K562 (cell line): ENCODE results near the gene PSMB8. TPM values are rescaled to one million over a fixed set of nuclear protein-coding genes. Genes with fewer than 3 reads are reported as not detected.

Source experiments
- ATAC-seq: fragments of 200-7000 bp; cut with Tn5 transposase; 3 replicates; pipeline ENCODE4 v1.9.1; 2020; ENCODE audit warnings: moderate library complexity
- BruUV-seq: library from RNA; stranded (reverse); fragments of 400-500 nt; replicated peaks from 2 replicates; lab custom pipeline; 2021; lab: Mats Ljungman, UMichigan
- CTCF ChIA-PET: fragments of 300-600 bp; formaldehyde crosslinking; extraction: SDS; loops from one replicate; lab custom pipeline; 2021; ENCODE audit warnings: low intra/inter-chr PET ratio; lab: Yijun Ruan, JAX
- POLR2A ChIA-PET: fragments of 300-600, 350-650 bp; sonication (Branson Sonifier 250); formaldehyde crosslinking; extraction: SDS; loops from one replicate; lab custom pipeline; 2021; ENCODE audit warnings: antibody characterized with exemption, inconsistent platforms; lab: Yijun Ruan, JAX
- DNase-seq, 4 experiments: peaks; one replicate each; pipeline versions ENCODE4 v3.0.0 to v3.0.0-alpha.2; 2011 to 2018; ENCODE audit warnings: low spot score in 3 of 4, mixed read lengths in 3 of 4; ENCODE audit errors: extremely low read depth in 1 of 4
- FAIRE-seq: peaks from 2 replicates; lab custom pipeline; 2011; peaks lifted over from hg19 to GRCh38; lab: Jason Lieb, UNC
- H2AFZ ChIP-seq: 2 replicates; pipeline ENCODE4 v1.6.0; 2011; ENCODE audit warnings: low read depth, low read length, control low read depth, inconsistent platforms
- H3K27ac ChIP-seq: fragments of 200-600 bp; 3 replicates; pipeline ENCODE4 v1.8.0; 2011; ENCODE audit warnings: low read depth, mild to moderate bottlenecking, control low read depth, inconsistent platforms, low read length, moderate library complexity, mixed read lengths; ENCODE audit errors: extremely low read depth
- H3K27me3 ChIP-seq, 2 experiments: fragments of 300-600 bp in 1 of 2; 2 replicates in 1 of 2; 3 replicates in 1 of 2; pipeline versions ENCODE4 v1.6.0 to v1.8.0; 2011; ENCODE audit warnings: inconsistent platforms in 2 of 2, low read length in 2 of 2, mild to moderate bottlenecking in 1 of 2, mixed read lengths in 1 of 2, moderate library complexity in 1 of 2; ENCODE audit not compliant: control insufficient read depth in 2 of 2, insufficient read depth in 2 of 2
- H3K36me3 ChIP-seq: fragments of 300-600 bp; 3 replicates; pipeline ENCODE4 v1.8.0; 2011; ENCODE audit warnings: mild to moderate bottlenecking, low read length, inconsistent platforms; ENCODE audit not compliant: control insufficient read depth, insufficient read depth
- H3K4me1 ChIP-seq, 2 experiments: fragments of 200-600 bp in 1 of 2; replicated peaks in 1 of 2; 2 replicates in 1 of 2; 3 replicates in 1 of 2; pipeline versions ENCODE4 v1.5.1 to v1.8.0; 2011; ENCODE audit warnings: inconsistent platforms in 2 of 2, low read length in 2 of 2, mild to moderate bottlenecking in 1 of 2, mixed read lengths in 1 of 2, moderate library complexity in 1 of 2; ENCODE audit not compliant: control insufficient read depth in 2 of 2, insufficient read depth in 2 of 2
- H3K4me2 ChIP-seq: 2 replicates; pipeline ENCODE4 v1.6.1; 2011; ENCODE audit warnings: low read length, control low read depth, inconsistent platforms, mixed read lengths; ENCODE audit not compliant: insufficient read depth
- H3K4me3 ChIP-seq: fragments of 200-600 bp; sonication (generic), shearing (Covaris generic); 2 replicates; pipeline ENCODE4 v1.5.1; 2016; ENCODE audit warnings: control low read depth, inconsistent platforms
- H3K79me2 ChIP-seq: fragments of 200-600 bp; 3 replicates; pipeline ENCODE4 v1.8.0; 2011; ENCODE audit warnings: low read length, inconsistent platforms; ENCODE audit not compliant: control insufficient read depth, insufficient read depth
- H3K9ac ChIP-seq, 2 experiments: 2 replicates each; pipeline versions ENCODE4 v1.6.0 to v1.6.1; 2011; ENCODE audit warnings: low read depth in 2 of 2, low read length in 2 of 2, control low read depth in 1 of 2, inconsistent platforms in 1 of 2, mild to moderate bottlenecking in 1 of 2, mixed read lengths in 1 of 2; ENCODE audit not compliant: insufficient read depth in 1 of 2
- H3K9me1 ChIP-seq: one replicate; pipeline ENCODE4 v1.6.0; 2011; ENCODE audit warnings: inconsistent platforms, mild to moderate bottlenecking, low read length, moderate library complexity; ENCODE audit not compliant: control insufficient read depth, insufficient read depth
- H3K9me3 ChIP-seq: replicated peaks from 2 replicates; pipeline ENCODE4 v1.5.1; 2011; ENCODE audit warnings: low read depth, low read length, inconsistent platforms; ENCODE audit not compliant: control insufficient read depth, insufficient read depth
- H4K20me1 ChIP-seq: replicated peaks from 2 replicates; pipeline ENCODE4 v1.6.1; 2011; ENCODE audit warnings: low read length, inconsistent platforms, mixed read lengths; ENCODE audit not compliant: control insufficient read depth, insufficient read depth
- BACH1 ChIP-seq: fragments of 200-800 bp; sonication (Bioruptor generic); IDR thresholded peaks from 2 replicates; pipeline ENCODE4 v1.6.1; 2016; ENCODE audit warnings: missing genetic modification characterization, missing compliant biosample characterization
- C11orf30 ChIP-seq: fragments of 450-650 bp; IDR thresholded peaks from 2 replicates; pipeline ENCODE4 v1.6.1; 2016; ENCODE audit warnings: low read depth, mild to moderate bottlenecking
- CAMTA2 ChIP-seq: fragments of 250-450 bp; sonication (Bioruptor Pico); conservative IDR thresholded peaks from 2 replicates; pipeline ENCODE4 v1.5.1; 2022
- GABPB2 ChIP-seq: fragments of 250-450 bp; sonication (Bioruptor Pico); conservative IDR thresholded peaks from 2 replicates; pipeline ENCODE4 v1.5.1; 2021; ENCODE audit warnings: mild to moderate bottlenecking
- MAFF ChIP-seq: IDR thresholded peaks from 2 replicates; pipeline ENCODE4 v1.6.1; 2012; ENCODE audit warnings: low read length, improper control_type of control experiment
- MAFG ChIP-seq: fragments of 450-650 bp; conservative IDR thresholded peaks from 2 replicates; pipeline ENCODE4 v1.6.1; 2016; ENCODE audit warnings: missing genetic modification characterization, missing compliant biosample characterization
- NFE2L1 ChIP-seq: fragments of 450-650 bp; IDR thresholded peaks from 2 replicates; pipeline ENCODE4 v1.6.1; 2016; ENCODE audit warnings: missing genetic modification characterization, low read depth, mild to moderate bottlenecking, missing compliant biosample characterization, moderate library complexity, borderline replicate concordance
- PHB ChIP-seq: fragments of 250-450 bp; sonication (Bioruptor Pico); IDR thresholded peaks from 2 replicates; pipeline ENCODE4 v1.5.0; 2021
- RAD51 ChIP-seq: fragments of 450-650 bp; IDR thresholded peaks from 2 replicates; pipeline ENCODE4 v1.7.1; 2016; ENCODE audit warnings: low read depth, mild to moderate bottlenecking, borderline replicate concordance
- SRSF7 ChIP-seq: fragments of 200-400 bp; formaldehyde crosslinking; optimal IDR thresholded peaks from 2 replicates; pipeline ENCODE3; 2017; ENCODE audit warnings: mild to moderate bottlenecking, low read depth, low read length
- STAT5A ChIP-seq: IDR thresholded peaks from 2 replicates; pipeline ENCODE4 v1.6.1; 2012; ENCODE audit warnings: low read length, inconsistent platforms, borderline replicate concordance
- ZFP30 ChIP-seq: fragments of 250-450 bp; sonication (Bioruptor Pico); IDR thresholded peaks from 2 replicates; pipeline ENCODE4 v1.8.0; 2022; ENCODE audit warnings: moderate library complexity, mild to moderate bottlenecking, inconsistent platforms, borderline replicate concordance
- ZKSCAN1 ChIP-seq: fragments of 150-350 bp; IDR thresholded peaks from 2 replicates; pipeline ENCODE4 v1.6.1; 2016; ENCODE audit warnings: low read depth, low read length
- ZNF124 ChIP-seq: sonication (generic); formaldehyde crosslinking; IDR thresholded peaks from 2 replicates; pipeline ENCODE4 v1.8.1; 2022; ENCODE audit warnings: missing genetic modification reagents
- WGBS: fragments of 100-300 bp; shearing (Covaris generic); methylation state at CpG from one replicate; pipeline ENCODE4 v1.1.6; 2016; ENCODE audit warnings: low coverage, mixed read lengths; ENCODE audit not compliant: insufficient coverage; ENCODE audit errors: missing lambda C conversion rate; 5-methylcytosine and 5-hydroxymethylcytosine counted together
- in situ Hi-C: fragments of 300-500 bp; cut with MboI; formaldehyde crosslinking; loops from 4 replicates; pipeline ENCODE4 v1.15.0; 2018; ENCODE audit warnings: inconsistent platforms, mixed read lengths
- intact Hi-C: fragments of 100-400 bp; cut with micrococcal nuclease; formaldehyde crosslinking; loops from 2 replicates; pipeline ENCODE4 v1.14.2; 2022
- polyA plus RNA-seq, 8 experiments: library from polyadenylated mRNA; depleted of rRNA in 4 of 8; stranded (reverse) in 5 of 8; unstranded in 3 of 8; fragments of >200 nt; fragmentation: Nextera tagmentation in 2 of 8; fragmentation: Illumina TruSeq in 1 of 8; extraction: Ambion mirVana in 2 of 8; extraction: Trizol in 1 of 8; gene quantifications; 2 replicates each; pipeline versions ENCODE4 v1.2.1 to v1.2.3, GENCODE V29; 2011 to 2014; ENCODE audit warnings: inconsistent platforms in 1 of 8, missing spikeins in 1 of 8
- total RNA-seq, 7 experiments: library from RNA; depleted of rRNA in 6 of 7; stranded (reverse); fragments of >200 nt in 6 of 7; fragmentation: Illumina TruSeq in 2 of 7; extraction: Trizol in 2 of 7; gene quantifications; 2 replicates each; pipeline versions ENCODE4 v1.2.1 to v1.2.3, GENCODE V29; 2011 to 2021; ENCODE audit warnings: low replicate concordance in 1 of 7
- TF ChIP-seq, protein P1 (sequence below), 3 experiments: fragments of 200-800 bp in 1 of 3; sonication (Bioruptor generic) in 1 of 3; sonication (generic) in 1 of 3; formaldehyde crosslinking in 1 of 3; IDR thresholded peaks; 2 replicates each; pipeline versions ENCODE4 v1.6.1 to v1.8.0; 2016 to 2022; ENCODE audit warnings: mild to moderate bottlenecking in 2 of 3, missing compliant biosample characterization in 2 of 3, missing genetic modification characterization in 2 of 3, missing genetic modification reagents in 1 of 3

PSMB8 gene
- total and polyA plus RNA-seq, 9 of the 15 experiments (the other 6 are each of a cell fraction or from before 2014, with no cell fraction given) = 0.71 to 4.0 (median 2.4) TPM

DNA sequence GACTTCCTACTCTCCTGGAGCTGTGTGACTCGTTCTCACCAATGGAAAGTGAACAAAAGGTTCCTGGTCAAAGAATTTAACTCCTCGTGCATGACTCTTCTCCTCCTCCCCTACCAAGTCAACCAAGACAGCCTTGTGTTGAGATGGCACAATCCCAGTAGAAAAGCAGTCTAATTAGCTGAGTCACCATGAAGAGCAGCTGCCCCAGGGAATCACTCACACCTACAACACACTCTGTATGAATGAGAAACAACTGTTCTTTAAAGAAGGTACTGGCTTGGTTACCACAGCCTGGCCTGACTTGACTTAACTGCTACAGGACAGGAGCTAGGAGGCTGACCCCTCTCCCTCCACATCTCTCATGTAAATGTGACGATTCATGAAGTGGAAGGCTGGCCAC is 24.1 kb downstream of the PSMB8 start:
- Histone ChIP-seq H3K4me1 (no peaks in the 10 kb centered on the region; a peak in 1 of 5 replicates), H4K20me1 (no peaks in the 10 kb centered on the region), H3K27ac (no peak overlapping the region), H3K79me2 (no peaks in the 10 kb centered on the region), H2AFZ (0 out of 2 replicates have a peak overlapping the region, but pooled peaks have one; percentile 29), H3K27me3 (no peaks in the 10 kb centered on the region; a peak in 1 of 5 replicates), H3K4me3 (no peak overlapping the region), H3K9me3 (no peaks in the 10 kb centered on the region), H3K36me3 (no peaks in the 10 kb centered on the region), H3K9me1 (no peaks in the 10 kb centered on the region), H3K9ac (no peak overlapping the region), H3K4me2 (no peak overlapping the region)
- intact Hi-C loops (no loop called here), in situ Hi-C loops (no loop called here)
- BruUV-seq = no TSS peak
- FAIRE-seq (no peak), ATAC-seq (peak; percentile 57), DNase-seq (peak in 1 of 4 experiments; percentile 11)
- ChIA-PET POLR2A (interaction anchor here (1.2 kb wide), 1 partner anchor 152 kb away, joined by 6 read pairs; no protein-coding TSS in a partner anchor), CTCF (no interaction called here)
- 10% methylated on average over 3 of the region's 3 CpGs for WGBS
- peak; percentile 82 for TF ChIP-seq NFE2L1 (tag)
- TF ChIP-seq MAFG = peak; percentile 93
- TF ChIP-seq STAT5A = no peak
- TF ChIP-seq RAD51 = no peak
- no peak for TF ChIP-seq GABPB2 (CRISPR knock-in tag)
- TF ChIP-seq ZKSCAN1 = no peak
- TF ChIP-seq CAMTA2 (CRISPR knock-in tag) = no peak
- no peak for TF ChIP-seq PHB (CRISPR knock-in tag)
- no peak for TF ChIP-seq ZFP30 (CRISPR knock-in tag)
- no peak for TF ChIP-seq SRSF7
- peak; percentile 67 for TF ChIP-seq MAFF
- TF ChIP-seq ZNF124 (CRISPR knock-in tag) = no peak
- peak; percentile 59; the same call in 1 of the 2 replicates for TF ChIP-seq BACH1
- TF ChIP-seq, protein P1, sequence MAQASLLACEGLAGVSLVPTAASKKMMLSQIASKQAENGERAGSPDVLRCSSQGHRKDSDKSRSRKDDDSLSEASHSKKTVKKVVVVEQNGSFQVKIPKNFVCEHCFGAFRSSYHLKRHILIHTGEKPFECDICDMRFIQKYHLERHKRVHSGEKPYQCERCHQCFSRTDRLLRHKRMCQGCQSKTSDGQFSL (CRISPR knock-in tag; IDR thresholded peaks at IDR 0.05) = no peak
- TF ChIP-seq, protein P1 (tag; IDR thresholded peaks at IDR 0.05) = no peak
- peak; percentile 79 for TF ChIP-seq C11orf30
